HepG2 (cell line): ENCODE results near the gene PML. TPM values are rescaled to one million over a fixed set of nuclear protein-coding genes. Genes with fewer than 3 reads are reported as not detected.

Source experiments
- ATAC-seq: fragments of 200-7000 bp; cut with Tn5 transposase; 3 replicates; pipeline ENCODE4 v1.9.1; 2020; ENCODE audit warnings: mild to moderate bottlenecking, moderate library complexity
- BruUV-seq: library from RNA; stranded (reverse); fragments of 400-500 nt; replicated peaks from 2 replicates; lab custom pipeline; 2021; lab: Mats Ljungman, UMichigan
- CTCF ChIA-PET: fragments of 300-600 bp; formaldehyde crosslinking; extraction: SDS; loops from one replicate; lab custom pipeline; 2021; ENCODE audit warnings: low total read pairs, inconsistent platforms, low intra/inter-chr PET ratio; lab: Yijun Ruan, JAX
- POLR2A ChIA-PET: fragments of 350-600 bp; sonication (Branson Sonifier 250); formaldehyde crosslinking; loops from one replicate; lab custom pipeline; 2020; ENCODE audit warnings: antibody characterized with exemption, inconsistent platforms; lab: Yijun Ruan, JAX
- DNase-seq: peaks from one replicate; pipeline ENCODE4 v3.0.0-alpha.2; 2015; ENCODE audit warnings: low spot score
- FAIRE-seq: peaks from 3 replicates; lab custom pipeline; 2011; peaks lifted over from hg19 to GRCh38; lab: Jason Lieb, UNC
- H2AFZ ChIP-seq: one replicate; pipeline ENCODE4 v1.6.1; 2011; ENCODE audit warnings: low read length, inconsistent platforms
- H3K27ac ChIP-seq: fragments of 300-600 bp; 3 replicates; pipeline ENCODE4 v1.8.0; 2011; ENCODE audit warnings: mixed run types, mild to moderate bottlenecking, mixed read lengths, low read length, inconsistent platforms; ENCODE audit not compliant: insufficient read depth; ENCODE audit errors: extremely low read length
- H3K27me3 ChIP-seq, 2 experiments: fragments of 200-600 bp in 1 of 2; 2 replicates in 1 of 2; 3 replicates in 1 of 2; pipeline versions ENCODE4 v1.6.0 to v1.8.0; 2011; ENCODE audit warnings: low read length in 2 of 2, mild to moderate bottlenecking in 2 of 2, moderate library complexity in 2 of 2, inconsistent platforms in 1 of 2; ENCODE audit not compliant: insufficient read depth in 2 of 2, control insufficient read depth in 1 of 2
- H3K36me3 ChIP-seq, 2 experiments: fragments of 200-600 bp in 1 of 2; replicated peaks in 1 of 2; 2 replicates in 1 of 2; 3 replicates in 1 of 2; pipeline versions ENCODE4 v1.5.1 to v1.8.0; 2011; ENCODE audit warnings: low read length in 2 of 2, inconsistent platforms in 1 of 2; ENCODE audit not compliant: insufficient read depth in 2 of 2, control insufficient read depth in 1 of 2
- H3K4me1 ChIP-seq: 2 replicates; pipeline ENCODE4 v1.5.1; 2012; ENCODE audit warnings: low read length, inconsistent platforms; ENCODE audit not compliant: insufficient read depth
- H3K4me2 ChIP-seq: 2 replicates; pipeline ENCODE4 v1.6.0; 2011; ENCODE audit warnings: low read depth, low read length, inconsistent platforms
- H3K4me3 ChIP-seq, 3 experiments: fragments of 200-600 bp in 1 of 3; sonication (generic), shearing (Covaris generic) in 1 of 3; replicated peaks in 1 of 3; 2 replicates each; pipeline ENCODE4 v1.5.1; 2011 to 2016; ENCODE audit warnings: low read length in 3 of 3, inconsistent platforms in 2 of 3, low read depth in 2 of 3, mild to moderate bottlenecking in 2 of 3, control low read depth in 1 of 3, mixed read lengths in 1 of 3; ENCODE audit not compliant: insufficient read depth in 1 of 3
- H3K79me2 ChIP-seq: one replicate; pipeline ENCODE4 v1.6.1; 2011; ENCODE audit warnings: low read length, inconsistent platforms; ENCODE audit not compliant: insufficient read depth
- H3K9ac ChIP-seq: 2 replicates; pipeline ENCODE4 v1.6.0; 2011; ENCODE audit warnings: mild to moderate bottlenecking, low read depth, low read length, inconsistent platforms; ENCODE audit not compliant: insufficient read depth
- H3K9me3 ChIP-seq: 2 replicates; pipeline ENCODE4 v1.5.1; 2012; ENCODE audit warnings: mild to moderate bottlenecking, low read length
- H4K20me1 ChIP-seq: 2 replicates; pipeline ENCODE4 v1.6.0; 2011; ENCODE audit warnings: inconsistent platforms, mild to moderate bottlenecking, low read length, moderate library complexity; ENCODE audit not compliant: insufficient read depth
- GMEB2 ChIP-seq: IDR thresholded peaks from 2 replicates; pipeline ENCODE4 v1.6.1; 2016; ENCODE audit warnings: missing biosample characterization, missing genetic modification reagents, low read depth
- PHB2 ChIP-seq: fragments of 450-650 bp; IDR thresholded peaks from 2 replicates; pipeline ENCODE4 v1.6.1; 2018; ENCODE audit not compliant: partially characterized antibody
- TBX3 ChIP-seq: fragments of 450-650 bp; IDR thresholded peaks from 2 replicates; pipeline ENCODE4 v1.6.1; 2017; ENCODE audit warnings: antibody characterized with exemption, mild to moderate bottlenecking, inconsistent platforms, borderline replicate concordance
- ZNF124 ChIP-seq: sonication (generic); formaldehyde crosslinking; IDR thresholded peaks from 2 replicates; pipeline ENCODE4 v1.4.0; 2020; ENCODE audit warnings: missing genetic modification reagents
- ZNF276 ChIP-seq: sonication (generic); formaldehyde crosslinking; IDR thresholded peaks from 2 replicates; pipeline ENCODE4 v1.4.0; 2020; ENCODE audit warnings: mild to moderate bottlenecking, low read depth, missing genetic modification reagents
- ZNF350 ChIP-seq: sonication (generic); formaldehyde crosslinking; IDR thresholded peaks from 2 replicates; pipeline ENCODE4 v1.4.0; 2020; ENCODE audit warnings: mild to moderate bottlenecking, low read depth, missing genetic modification reagents, borderline replicate concordance
- ZNF354B ChIP-seq: sonication (generic); formaldehyde crosslinking; IDR thresholded peaks from 2 replicates; pipeline ENCODE4 v1.8.0; 2022; ENCODE audit warnings: mild to moderate bottlenecking, missing genetic modification reagents
- ZNF710 ChIP-seq: sonication (generic); formaldehyde crosslinking; IDR thresholded peaks from 2 replicates; pipeline ENCODE4 v1.5.0; 2020; ENCODE audit warnings: mild to moderate bottlenecking, missing genetic modification reagents, borderline replicate concordance
- ZNF788 ChIP-seq: sonication (generic); formaldehyde crosslinking; IDR thresholded peaks from 2 replicates; pipeline ENCODE4 v1.5.0; 2020; ENCODE audit warnings: mild to moderate bottlenecking, missing genetic modification reagents, borderline replicate concordance
- WGBS: methylation state at CpG from one replicate; pipeline ENCODE4 v1.1.6; 2017; ENCODE audit warnings: low lambda C conversion rate; 5-methylcytosine and 5-hydroxymethylcytosine counted together
- in situ Hi-C: cut with HindIII; loops from 2 replicates; pipeline ENCODE4 v1.10.0; 2017; ENCODE audit warnings: low pct_unique_long_range_greater_than_20kb; ENCODE audit not compliant: extremely low pct_ligation_motif_present
- intact Hi-C: fragments of 100-400 bp; cut with micrococcal nuclease; formaldehyde crosslinking; loops from one replicate; pipeline ENCODE4 v1.10.0; 2022; ENCODE audit not compliant: unreplicated experiment
- polyA plus RNA-seq, 8 experiments: library from polyadenylated mRNA; depleted of rRNA in 3 of 8; stranded (reverse) in 7 of 8; unstranded in 1 of 8; fragments of >200 nt; fragmentation: Illumina TruSeq in 4 of 8; extraction: Trizol in 4 of 8; gene quantifications; 2 replicates each; pipeline versions ENCODE4 v1.2.1 to v1.2.3, GENCODE V29; 2011 to 2016; ENCODE audit warnings: low read depth in 4 of 8, missing spikeins in 1 of 8, mixed read lengths in 1 of 8; ENCODE audit not compliant: insufficient read depth in 1 of 8
- total RNA-seq, 5 experiments: library from RNA; depleted of rRNA; stranded (reverse); fragments of >200 nt; fragmentation: Illumina TruSeq; extraction: Trizol; gene quantifications; 2 replicates each; pipeline ENCODE4 v1.2.3, GENCODE V29; 2016; ENCODE audit warnings: low read depth in 1 of 5

PML gene
- total and polyA plus RNA-seq, 2 of the 13 experiments (the other 11 are each of a cell fraction or from before 2014, with no cell fraction given), result 2.9 to 3.9 TPM

GRCh38 chr15:74037171-74038117 is 42.9 kb downstream of the PML start:
- no peak overlapping the region for H3K27ac ChIP-seq
- no peak for FAIRE-seq
- TF ChIP-seq ZNF354B (CRISPR knock-in tag) (no peak), TBX3 (no peak), ZNF276 (CRISPR knock-in tag) (no peak), ZNF350 (CRISPR knock-in tag) (no peak), PHB2 (no peak), ZNF710 (CRISPR knock-in tag) (no peak), ZNF124 (no peak), ZNF788 (CRISPR knock-in tag) (no peak), GMEB2 (CRISPR knock-in tag) (no peak)
- TF ChIP-seq, all 625 proteins: peak for 0
- intact Hi-C loops, result no loop called here
- POLR2A ChIA-PET, result interaction anchor here (0.9 to 1.3 kb wide), 3 partner anchors 43 to 65 kb away, joined by 3 to 5 read pairs (median 4); partner anchors contain the start of gene PML
- Histone ChIP-seq H3K4me1 (no peaks in the 10 kb centered on the region), H3K79me2 (no peaks in the 10 kb centered on the region), H3K9ac (no peak overlapping the region), H4K20me1 (no peaks in the 10 kb centered on the region), H3K4me3 (no peak overlapping the region), H3K4me2 (no peak overlapping the region), H3K36me3 (peaks cover 3 to 16% of the 10 kb centered on the region in 2 experiments; a peak in 3 of 5 replicates), H2AFZ (no peak overlapping the region), H3K27me3 (0 out of 5 replicates have a peak, but pooled peaks cover 0 to 6% of the 10 kb centered on the region in 2 experiments), H3K9me3 (no peaks in the 10 kb centered on the region)
- in situ Hi-C loops, result loop anchor here (5.0 kb wide), 1 partner anchor 70 kb away; no protein-coding TSS in a partner anchor
- BruUV-seq, result no TSS peak
- WGBS, result 83% methylated on average over 21 of the region's 21 CpGs
- ATAC-seq (no peak), DNase-seq (no peak)
- CTCF ChIA-PET, result interaction anchor here (1.9 kb wide), 1 partner anchor 64 kb away, joined by 19 read pairs; no protein-coding TSS in a partner anchor
